ENCODE data around the gene KCTD11.

DNA sequence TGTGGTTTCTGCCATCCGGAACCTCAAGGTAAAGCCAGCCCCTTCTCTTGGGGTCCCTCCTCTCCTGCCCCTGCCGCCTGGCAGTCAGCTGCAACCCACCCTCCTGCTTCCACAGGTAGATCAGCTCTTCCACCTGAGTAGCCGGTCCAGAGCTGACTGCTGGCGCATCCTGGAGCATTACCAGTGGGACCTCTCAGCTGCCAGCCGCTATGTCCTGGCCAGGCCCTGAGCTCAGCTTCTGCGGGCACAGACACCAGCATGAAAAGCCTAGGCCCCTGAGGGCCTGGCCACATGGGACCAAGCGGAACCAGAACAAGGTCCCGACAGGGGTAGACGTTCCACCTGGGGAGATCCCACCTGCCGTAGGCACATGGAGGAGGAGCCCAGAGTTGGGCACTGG lies 36.9 kb downstream of the KCTD11 start:
- TF ChIP-seq POLR2A (IDR thresholded peaks at IDR 0.05; ENCODE audit: low read depth, low read length) (no peak), POLR2AphosphoS5 (IDR thresholded peaks at IDR 0.05; ENCODE audit: low read depth, low read length) (no peak), TAF1 (IDR thresholded peaks at IDR 0.05; ENCODE audit: borderline replicate concordance, low read depth, low read length) (no peak)

Measured in GM12892 (cell line).